Lung (tissue), 12 donors: ENCODE results near the gene SLC38A7. TPM values are rescaled to one million over a fixed set of nuclear protein-coding genes. Genes with fewer than 3 reads are reported as not detected.

Source experiments
- ATAC-seq: fragments of 200-7000 bp; cut with Tn5 transposase; one replicate; pipeline ENCODE4 v1.9.1; 2020; ENCODE audit warnings: moderate number of reproducible peaks; ENCODE audit not compliant: insufficient read depth, low FRiP score
- DNase-seq, 3 donors: peaks; one replicate each; pipeline ENCODE4 v3.0.0-alpha.2; 2013 to 2017
- H3K27ac ChIP-seq, 2 donors: one replicate each; pipeline ENCODE4 v1.5.1; 2013; ENCODE audit warnings: mild to moderate bottlenecking in 2 of 2, moderate library complexity in 2 of 2, control low read depth in 1 of 2, inconsistent platforms in 1 of 2, low read depth in 1 of 2, low read length in 1 of 2
- H3K27me3 ChIP-seq, 3 donors: one replicate each; pipeline ENCODE4 v1.5.1; 2013; ENCODE audit warnings: low read length in 2 of 3; ENCODE audit not compliant: control insufficient read depth in 3 of 3, insufficient read depth in 3 of 3
- H3K36me3 ChIP-seq, 4 donors: one replicate each; pipeline ENCODE4 v1.5.1; 2013; ENCODE audit warnings: low read length in 4 of 4, mild to moderate bottlenecking in 1 of 4, moderate library complexity in 1 of 4; ENCODE audit not compliant: control insufficient read depth in 4 of 4, insufficient read depth in 4 of 4
- H3K4me1 ChIP-seq, 5 donors: one replicate each; pipeline ENCODE4 v1.5.1; 2013; ENCODE audit warnings: low read length in 5 of 5, mild to moderate bottlenecking in 2 of 5, moderate library complexity in 1 of 5; ENCODE audit not compliant: control insufficient read depth in 5 of 5, insufficient read depth in 5 of 5
- H3K4me3 ChIP-seq: one replicate; pipeline ENCODE4 v1.5.1; 2013; ENCODE audit warnings: mild to moderate bottlenecking, control low read depth, moderate library complexity
- H3K9ac ChIP-seq, 2 donors: one replicate each; pipeline ENCODE4 v1.5.1; 2013; ENCODE audit warnings: low read length in 2 of 2, control low read depth in 1 of 2; ENCODE audit not compliant: insufficient read depth in 1 of 2
- H3K9me3 ChIP-seq, 4 donors: one replicate each; pipeline ENCODE4 v1.5.1; 2013; ENCODE audit warnings: low read length in 3 of 4, mild to moderate bottlenecking in 1 of 4, moderate library complexity in 1 of 4; ENCODE audit not compliant: control insufficient read depth in 4 of 4, insufficient read depth in 3 of 4
- WGBS, 2 donors: extraction: QIAGEN DNeasy Blood & Tissue Kit; methylation state at CpG; one replicate each; pipeline ENCODE4 v1.1.7; 2013; 5-methylcytosine and 5-hydroxymethylcytosine counted together
- polyA plus RNA-seq, 2 donors: library from polyadenylated mRNA; stranded (reverse); fragments of 200-250 nt; gene quantifications; one replicate each; pipeline ENCODE4 v1.2.1, GENCODE V29; 2013
- total RNA-seq, 2 donors: library from RNA; depleted of rRNA in 1 of 2; stranded (reverse); fragments of >200 nt in 1 of 2; gene quantifications; one replicate each; pipeline ENCODE4 v1.2.1, GENCODE V29; 2014 to 2021
- TF ChIP-seq, protein P1 (sequence below): IDR thresholded peaks from 2 replicates; pipeline ENCODE4 v1.5.1; 2012; ENCODE audit warnings: mild to moderate bottlenecking; ENCODE audit errors: control extremely low read depth, extremely low read depth
- donor health status: control.
- donor health status: control.
- donor health status: Bipolar disorder and iron deficiency.
- donor health status: healthy.
- donor health status: DM: yes; HTN: yes; CAD: no.

The SLC38A7 gene
- total and polyA plus RNA-seq, 4 donors, result 11.3 to 18.2 (median 14.9) TPM

DNA sequence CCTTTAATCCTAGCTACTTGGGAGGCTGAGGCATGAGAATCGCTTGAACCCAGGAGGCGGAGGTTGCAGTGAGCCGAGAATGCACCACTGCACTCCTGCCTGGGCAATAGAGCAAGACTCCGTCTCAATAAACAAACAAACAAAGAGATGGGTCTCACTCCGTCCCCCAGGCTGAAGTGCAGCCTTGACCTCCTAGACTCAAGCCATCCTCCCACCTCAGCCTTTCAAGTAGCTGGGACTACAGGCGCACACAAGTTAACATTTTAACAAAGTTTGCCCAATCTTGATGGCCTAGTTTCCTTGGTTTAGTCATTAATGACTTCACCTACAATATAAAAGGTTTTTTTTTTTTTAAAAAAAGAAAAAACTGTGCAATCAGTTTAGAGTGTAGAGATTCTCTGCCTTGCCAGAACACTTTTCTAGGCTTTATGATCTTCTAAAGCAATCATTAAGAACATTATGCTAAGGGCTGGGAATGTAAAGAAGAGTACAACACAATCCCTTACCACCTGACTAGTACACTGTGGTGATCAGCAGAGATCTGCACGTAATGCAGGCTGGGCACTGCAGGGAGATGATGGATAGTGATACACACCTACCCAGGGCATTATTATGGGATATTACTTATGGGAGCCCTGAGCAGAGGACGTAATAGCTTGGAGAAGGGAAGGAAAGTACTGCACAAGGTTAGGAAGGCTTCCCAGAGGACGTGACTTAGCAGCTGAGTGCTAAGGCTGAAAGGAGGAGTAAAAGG is 42.6 kb upstream of the SLC38A7 start:
- DNase-seq, result no peak
- WGBS, 2 donors, result 84 to 86% methylated on average over 9 of the region's 9 CpGs
- H3K9me3 ChIP-seq, result no peaks in the 10 kb centered on the region
- H3K27ac ChIP-seq, result no peak overlapping the region
- H3K4me1 ChIP-seq, result peaks cover 0 to 4% (median 0%) of the 10 kb centered on the region in 5 donors
- peaks cover 0 to 8% (median 4%) of the 10 kb centered on the region in 4 donors for H3K36me3 ChIP-seq
- H3K27me3 ChIP-seq, result no peaks in the 10 kb centered on the region
- TF ChIP-seq, protein P1, sequence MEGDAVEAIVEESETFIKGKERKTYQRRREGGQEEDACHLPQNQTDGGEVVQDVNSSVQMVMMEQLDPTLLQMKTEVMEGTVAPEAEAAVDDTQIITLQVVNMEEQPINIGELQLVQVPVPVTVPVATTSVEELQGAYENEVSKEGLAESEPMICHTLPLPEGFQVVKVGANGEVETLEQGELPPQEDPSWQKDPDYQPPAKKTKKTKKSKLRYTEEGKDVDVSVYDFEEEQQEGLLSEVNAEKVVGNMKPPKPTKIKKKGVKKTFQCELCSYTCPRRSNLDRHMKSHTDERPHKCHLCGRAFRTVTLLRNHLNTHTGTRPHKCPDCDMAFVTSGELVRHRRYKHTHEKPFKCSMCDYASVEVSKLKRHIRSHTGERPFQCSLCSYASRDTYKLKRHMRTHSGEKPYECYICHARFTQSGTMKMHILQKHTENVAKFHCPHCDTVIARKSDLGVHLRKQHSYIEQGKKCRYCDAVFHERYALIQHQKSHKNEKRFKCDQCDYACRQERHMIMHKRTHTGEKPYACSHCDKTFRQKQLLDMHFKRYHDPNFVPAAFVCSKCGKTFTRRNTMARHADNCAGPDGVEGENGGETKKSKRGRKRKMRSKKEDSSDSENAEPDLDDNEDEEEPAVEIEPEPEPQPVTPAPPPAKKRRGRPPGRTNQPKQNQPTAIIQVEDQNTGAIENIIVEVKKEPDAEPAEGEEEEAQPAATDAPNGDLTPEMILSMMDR, result no peak
- no peak overlapping the region for H3K9ac ChIP-seq
- ATAC-seq, result no peak
- no peak overlapping the region for H3K4me3 ChIP-seq

DNA sequence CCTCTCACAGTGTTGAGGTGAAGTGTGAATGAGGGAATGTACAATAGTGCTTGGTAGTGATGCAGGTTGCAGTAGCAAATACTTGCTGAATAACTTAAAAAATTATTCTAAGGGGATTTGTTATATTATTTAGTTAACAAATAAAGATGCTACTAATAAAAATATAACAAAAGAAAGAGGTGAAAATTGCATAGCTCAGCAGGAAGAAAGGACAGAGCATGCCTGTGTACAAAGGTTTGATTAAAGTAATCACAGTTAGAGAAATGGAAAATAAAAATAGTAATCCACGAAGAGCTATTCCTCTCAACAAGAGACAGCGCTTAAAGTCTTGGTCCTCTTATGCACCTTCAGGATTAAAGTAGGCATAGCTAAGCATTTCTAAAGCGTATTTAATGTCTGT is 38.5 kb upstream of the SLC38A7 start:
- Histone ChIP-seq H3K36me3 (peaks cover 7 to 27% (median 19%) of the 10 kb centered on the region in 4 donors), H3K4me3 (no peak overlapping the region), H3K27me3 (no peaks in the 10 kb centered on the region), H3K4me1 (no peaks in the 10 kb centered on the region), H3K9ac (no peak overlapping the region), H3K27ac (no peak overlapping the region), H3K9me3 (no peaks in the 10 kb centered on the region)
- TF ChIP-seq, protein P1, result no peak
- DNase-seq, result no peak
- ATAC-seq, result no peak
- 32 to 51% methylated on average over 3 of the region's 3 CpGs for WGBS, 2 donors

DNA sequence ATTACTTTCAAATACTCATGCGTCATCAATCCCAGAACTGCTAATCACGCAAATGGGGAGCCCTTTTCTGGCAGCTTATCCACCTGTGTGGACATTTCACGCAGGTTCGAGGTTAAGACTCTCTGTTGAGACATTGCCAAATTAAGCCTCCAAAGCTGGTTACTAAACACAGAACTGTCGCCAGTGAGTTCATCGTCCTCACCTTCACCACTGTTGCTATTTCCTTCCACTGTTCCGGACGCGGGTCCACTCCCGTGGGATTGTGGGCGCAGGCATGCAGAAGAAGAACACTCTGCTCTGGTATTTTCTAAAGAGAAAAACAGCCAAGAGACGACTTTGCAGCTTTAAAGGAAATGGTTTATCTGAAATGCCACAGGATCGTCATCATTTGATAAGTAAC is 33.4 kb upstream of the SLC38A7 start:
- Histone ChIP-seq H3K4me3 (no peak overlapping the region), H3K27me3 (no peaks in the 10 kb centered on the region), H3K36me3 (peaks cover 16 to 41% (median 33%) of the 10 kb centered on the region in 4 donors), H3K4me1 (no peaks in the 10 kb centered on the region), H3K27ac (no peak overlapping the region), H3K9me3 (no peaks in the 10 kb centered on the region), H3K9ac (no peak overlapping the region)
- WGBS, 2 donors, result 93 to 94% methylated on average over 13 of the region's 13 CpGs
- DNase-seq, result no peak
- ATAC-seq, result no peak
- TF ChIP-seq, protein P1, result no peak
